Measurements from ENCODE around the gene LRRFIP1. TPM values are rescaled to one million over a fixed set of nuclear protein-coding genes. Genes with fewer than 3 reads are reported as not detected.

Gene LRRFIP1
- total RNA-seq, 3 donors from 2014 or later (not counting 1 experiment from before 2014, with no cell fraction given): 163 to 207 (median 188) TPM

DNA sequence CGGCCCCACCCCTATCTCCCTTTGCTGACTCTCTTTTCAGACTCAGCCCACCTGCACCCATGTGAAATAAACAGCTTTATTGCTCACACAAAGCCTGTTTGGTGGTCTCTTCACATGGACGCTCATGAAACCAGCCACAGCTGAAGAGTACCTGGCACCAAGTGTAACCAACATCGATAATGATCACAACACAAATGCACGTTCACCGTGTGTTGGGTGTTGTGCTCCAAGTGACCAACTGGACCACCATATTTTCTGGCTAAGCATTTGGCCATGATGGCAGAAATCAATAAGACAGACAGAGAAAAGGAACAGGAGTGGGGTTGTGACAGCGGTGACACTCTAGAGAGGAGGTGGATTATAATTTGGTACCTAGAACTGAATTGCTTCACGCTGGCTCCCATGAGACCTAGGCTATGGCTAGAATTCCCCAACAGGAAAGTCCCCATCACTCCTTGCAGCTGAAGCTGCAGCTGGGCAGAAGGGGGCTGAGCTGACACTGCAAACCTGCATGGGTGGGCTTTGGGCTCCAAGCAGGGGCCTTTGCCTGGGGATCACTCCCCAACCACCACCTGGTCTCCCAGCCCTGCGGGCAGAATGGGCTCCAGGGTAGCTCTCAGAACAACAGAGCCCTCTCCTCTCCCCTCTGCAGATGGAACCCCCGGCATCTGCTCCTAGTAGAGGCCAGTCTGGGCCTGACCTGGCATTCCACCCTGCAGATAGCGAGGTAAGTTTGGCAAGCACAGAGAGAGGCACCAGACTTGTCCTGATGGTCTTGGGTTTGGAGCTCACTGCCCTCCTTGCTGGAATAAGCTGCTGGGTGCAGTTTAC lies 14.6 kb upstream of the LRRFIP1 start:
- DNase-seq (no peak), ATAC-seq (no peak)
- H3K27me3 ChIP-seq (ENCODE audit: control insufficient read depth, insufficient read depth, low read length): no peaks in the 10 kb centered on the region
- H3K36me3 ChIP-seq (ENCODE audit: control insufficient read depth, insufficient read depth, low read length): no peaks in the 10 kb centered on the region
- Mint-ChIP-seq H3K27me3 (ENCODE audit: low read depth in 2 of 2) (peaks cover 0 to 2% of the 10 kb centered on the region in 2 donors), H3K4me1 (peaks cover 11 to 12% of the 10 kb centered on the region in 2 donors), H3K4me3 (no peak overlapping the region), H3K9me3 (no peaks in the 10 kb centered on the region), H3K27ac (no peak overlapping the region), H3K36me3 (no peaks in the 10 kb centered on the region)
- H3K27ac ChIP-seq (ENCODE audit: low read length): no peak overlapping the region
- H3K9me3 ChIP-seq (ENCODE audit: control insufficient read depth, insufficient read depth, low read length): no peaks in the 10 kb centered on the region
- TF ChIP-seq, protein P1, sequence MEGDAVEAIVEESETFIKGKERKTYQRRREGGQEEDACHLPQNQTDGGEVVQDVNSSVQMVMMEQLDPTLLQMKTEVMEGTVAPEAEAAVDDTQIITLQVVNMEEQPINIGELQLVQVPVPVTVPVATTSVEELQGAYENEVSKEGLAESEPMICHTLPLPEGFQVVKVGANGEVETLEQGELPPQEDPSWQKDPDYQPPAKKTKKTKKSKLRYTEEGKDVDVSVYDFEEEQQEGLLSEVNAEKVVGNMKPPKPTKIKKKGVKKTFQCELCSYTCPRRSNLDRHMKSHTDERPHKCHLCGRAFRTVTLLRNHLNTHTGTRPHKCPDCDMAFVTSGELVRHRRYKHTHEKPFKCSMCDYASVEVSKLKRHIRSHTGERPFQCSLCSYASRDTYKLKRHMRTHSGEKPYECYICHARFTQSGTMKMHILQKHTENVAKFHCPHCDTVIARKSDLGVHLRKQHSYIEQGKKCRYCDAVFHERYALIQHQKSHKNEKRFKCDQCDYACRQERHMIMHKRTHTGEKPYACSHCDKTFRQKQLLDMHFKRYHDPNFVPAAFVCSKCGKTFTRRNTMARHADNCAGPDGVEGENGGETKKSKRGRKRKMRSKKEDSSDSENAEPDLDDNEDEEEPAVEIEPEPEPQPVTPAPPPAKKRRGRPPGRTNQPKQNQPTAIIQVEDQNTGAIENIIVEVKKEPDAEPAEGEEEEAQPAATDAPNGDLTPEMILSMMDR (IDR thresholded peaks at IDR 0.05): no peak
- 90% methylated on average over 10 of the region's 10 CpGs for WGBS (ENCODE audit: insufficient coverage)
- no peak overlapping the region for H3K4me3 ChIP-seq (ENCODE audit: low read length)
- H3K4me1 ChIP-seq (ENCODE audit: control insufficient read depth, insufficient read depth, low read length): peaks cover 6% of the 10 kb centered on the region
- intact Hi-C loops (cut with micrococcal nuclease): no loop called here

DNA sequence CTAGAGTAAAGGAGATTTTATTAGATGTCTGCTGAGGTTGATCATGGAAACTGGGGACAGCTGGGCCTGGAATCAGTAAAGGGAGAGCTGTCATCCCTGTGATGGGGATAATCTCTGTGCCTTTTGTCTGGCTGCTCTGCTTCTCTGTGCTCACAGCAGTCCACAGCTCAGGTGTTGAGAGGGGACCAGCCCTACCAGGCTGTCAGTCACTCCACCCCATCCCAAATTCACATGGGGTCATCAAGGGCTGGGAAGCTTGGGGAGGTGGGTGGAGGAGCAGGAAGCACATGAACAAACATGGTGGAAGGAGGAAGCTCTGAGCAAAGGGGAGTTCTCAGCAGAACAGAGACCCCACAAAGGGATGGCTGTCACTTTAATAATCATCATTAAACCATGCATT lies 13.7 kb upstream of the LRRFIP1 start:
- ATAC-seq (no peak), DNase-seq (no peak)
- Mint-ChIP-seq H3K4me3 (no peak overlapping the region), H3K27me3 (ENCODE audit: low read depth in 2 of 2) (peaks cover 6% of the 10 kb centered on the region in 2 donors), H3K36me3 (no peaks in the 10 kb centered on the region), H3K27ac (no peak overlapping the region), H3K9me3 (no peaks in the 10 kb centered on the region), H3K4me1 (peaks cover 11 to 12% of the 10 kb centered on the region in 2 donors)
- Histone ChIP-seq H3K36me3 (ENCODE audit: control insufficient read depth, insufficient read depth, low read length) (no peaks in the 10 kb centered on the region), H3K27ac (ENCODE audit: low read length) (no peak overlapping the region), H3K4me1 (ENCODE audit: control insufficient read depth, insufficient read depth, low read length) (peaks cover 6% of the 10 kb centered on the region), H3K4me3 (ENCODE audit: low read length) (no peak overlapping the region), H3K27me3 (ENCODE audit: control insufficient read depth, insufficient read depth, low read length) (no peaks in the 10 kb centered on the region), H3K9me3 (ENCODE audit: control insufficient read depth, insufficient read depth, low read length) (no peaks in the 10 kb centered on the region)
- intact Hi-C loops (cut with micrococcal nuclease): no loop called here
- TF ChIP-seq, protein P1 (IDR thresholded peaks at IDR 0.05): no peak

DNA sequence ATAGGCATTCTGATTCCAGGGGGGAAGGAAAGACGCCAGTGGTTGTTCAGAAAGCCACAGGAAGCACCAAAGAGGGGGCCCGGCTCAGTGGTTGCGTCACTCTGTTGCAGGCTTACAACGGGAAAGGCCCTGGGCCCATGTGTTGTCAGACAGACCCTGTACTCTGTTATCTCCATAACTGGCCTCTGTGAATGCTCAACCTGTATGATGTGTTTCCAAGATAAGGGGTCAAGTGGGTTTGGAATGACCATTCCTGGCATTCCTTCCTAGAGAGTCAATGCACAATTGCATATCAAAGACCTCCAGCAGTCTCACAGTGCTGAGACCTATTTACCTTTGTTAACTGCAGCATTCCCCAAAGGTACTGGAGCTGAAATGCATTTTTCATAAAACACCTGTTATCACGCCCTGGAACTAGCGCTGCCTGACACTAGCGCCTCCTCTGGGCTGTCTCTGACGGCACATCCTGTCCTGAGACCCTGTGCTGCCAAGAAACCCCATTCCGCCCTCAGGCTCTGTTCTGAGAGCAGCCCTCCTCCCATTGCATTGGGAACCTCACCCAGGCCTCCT lies 13.2 kb upstream of the LRRFIP1 start:
- no peaks in the 10 kb centered on the region for H3K36me3 Mint-ChIP-seq
- Histone ChIP-seq H3K36me3 (ENCODE audit: control insufficient read depth, insufficient read depth, low read length) (no peaks in the 10 kb centered on the region), H3K27me3 (ENCODE audit: control insufficient read depth, insufficient read depth, low read length) (no peaks in the 10 kb centered on the region), H3K4me3 (ENCODE audit: low read length) (no peak overlapping the region), H3K4me1 (ENCODE audit: control insufficient read depth, insufficient read depth, low read length) (peaks cover 6% of the 10 kb centered on the region), H3K27ac (ENCODE audit: low read length) (no peak overlapping the region), H3K9me3 (ENCODE audit: control insufficient read depth, insufficient read depth, low read length) (no peaks in the 10 kb centered on the region)
- no peak overlapping the region for H3K27ac Mint-ChIP-seq
- TF ChIP-seq, protein P1 (IDR thresholded peaks at IDR 0.05): no peak
- 61% methylated on average over 9 of the region's 9 CpGs for WGBS (ENCODE audit: insufficient coverage)
- intact Hi-C loops (cut with micrococcal nuclease): no loop called here
- H3K27me3 Mint-ChIP-seq (ENCODE audit: low read depth in 2 of 2): peaks cover 8% of the 10 kb centered on the region in 2 donors
- no peak overlapping the region for H3K4me3 Mint-ChIP-seq
- peaks cover 11 to 12% of the 10 kb centered on the region in 2 donors for H3K4me1 Mint-ChIP-seq
- ATAC-seq (no peak), DNase-seq (no peak)
- H3K9me3 Mint-ChIP-seq: no peaks in the 10 kb centered on the region
